Prostate gland (tissue), 2 donors: Measurements from ENCODE around the gene PLXDC1. TPM values are rescaled to one million over a fixed set of nuclear protein-coding genes. Genes with fewer than 3 reads are reported as not detected.
A peak's percentile ranks its signal among the peaks of the same experiment; 100 is the strongest.

Experiments
- DNase-seq: peaks from one replicate; pipeline ENCODE4 v3.0.0-alpha.2; 2019; ENCODE audit warnings: low spot score
- H3K27ac ChIP-seq, 2 donors: fragments of 200-600 bp; sonication (generic); 2 replicates each; pipeline ENCODE4 v1.5.1; 2017 to 2019
- H3K27me3 ChIP-seq: fragments of 200-600 bp; sonication (generic); replicated peaks from 2 replicates; pipeline ENCODE4 v1.5.1; 2019; ENCODE audit not compliant: insufficient read depth
- H3K36me3 ChIP-seq, 2 donors: fragments of 200-600 bp; sonication (generic); 1 replicate in 1 of 2; 2 replicates in 1 of 2; pipeline versions ENCODE4 v1.5.1 to v1.8.1; 2017 to 2019
- H3K4me1 ChIP-seq: fragments of 200-600 bp; sonication (generic); replicated peaks from 2 replicates; pipeline ENCODE4 v1.5.1; 2019
- H3K4me3 ChIP-seq, 2 donors: fragments of 200-600 bp; sonication (generic); 2 replicates each; pipeline ENCODE4 v1.5.1; 2017 to 2019
- H3K9me3 ChIP-seq: fragments of 200-600 bp; sonication (generic); 2 replicates; pipeline ENCODE4 v1.5.1; 2017
- POLR2A ChIP-seq: fragments of 450-650 bp; IDR thresholded peaks from one replicate; pipeline ENCODE4 v1.6.1; 2016; ENCODE audit warnings: antibody characterized with exemption, mild to moderate bottlenecking
- POLR2AphosphoS5 ChIP-seq: sonication (generic); formaldehyde crosslinking; IDR thresholded peaks from one replicate; pipeline ENCODE4 v1.6.1; 2017; ENCODE audit warnings: antibody characterized with exemption
- WGBS: methylation state at CpG from one replicate; pipeline ENCODE4 v1.1.5; 2018; 5-methylcytosine and 5-hydroxymethylcytosine counted together
- intact Hi-C: fragments of 100-400 bp; cut with DNase I; formaldehyde crosslinking; loops from one replicate; pipeline ENCODE4 v1.14.2; 2022
- total RNA-seq, 2 donors: library from RNA; depleted of rRNA; stranded (reverse); fragments of >200 nt; gene quantifications; one replicate each; pipeline ENCODE4 v1.1.0, GENCODE V29; 2016
- TF ChIP-seq, protein P1 (sequence below), 4 experiments: fragments of 200-600 bp in 2 of 4; fragments of 450-650 bp in 2 of 4; sonication (generic) in 2 of 4; IDR thresholded peaks; 1 replicate in 3 of 4; 2 replicates in 1 of 4; pipeline ENCODE4 v1.5.1; 2016 to 2019; ENCODE audit warnings: antibody characterized with exemption in 4 of 4, mild to moderate bottlenecking in 2 of 4, moderate library complexity in 2 of 4

Gene PLXDC1
- total RNA-seq, 2 donors from 2014 or later = 3.9 to 5.4 TPM

GRCh38 chr17:39153599-39154051 lies 2.2 kb upstream of the PLXDC1 start:
- Histone ChIP-seq H3K36me3 (no peaks in the 10 kb centered on the region), H3K27me3 (no peaks in the 10 kb centered on the region), H3K4me3 (peak overlapping the region; percentile 50 to 62), H3K4me1 (no peaks in the 10 kb centered on the region), H3K9me3 (no peaks in the 10 kb centered on the region), H3K27ac (peak overlapping the region; percentile 90 to 93)
- no peak for TF ChIP-seq POLR2A
- peak; percentile 90 for TF ChIP-seq POLR2AphosphoS5
- TF ChIP-seq, protein P1, sequence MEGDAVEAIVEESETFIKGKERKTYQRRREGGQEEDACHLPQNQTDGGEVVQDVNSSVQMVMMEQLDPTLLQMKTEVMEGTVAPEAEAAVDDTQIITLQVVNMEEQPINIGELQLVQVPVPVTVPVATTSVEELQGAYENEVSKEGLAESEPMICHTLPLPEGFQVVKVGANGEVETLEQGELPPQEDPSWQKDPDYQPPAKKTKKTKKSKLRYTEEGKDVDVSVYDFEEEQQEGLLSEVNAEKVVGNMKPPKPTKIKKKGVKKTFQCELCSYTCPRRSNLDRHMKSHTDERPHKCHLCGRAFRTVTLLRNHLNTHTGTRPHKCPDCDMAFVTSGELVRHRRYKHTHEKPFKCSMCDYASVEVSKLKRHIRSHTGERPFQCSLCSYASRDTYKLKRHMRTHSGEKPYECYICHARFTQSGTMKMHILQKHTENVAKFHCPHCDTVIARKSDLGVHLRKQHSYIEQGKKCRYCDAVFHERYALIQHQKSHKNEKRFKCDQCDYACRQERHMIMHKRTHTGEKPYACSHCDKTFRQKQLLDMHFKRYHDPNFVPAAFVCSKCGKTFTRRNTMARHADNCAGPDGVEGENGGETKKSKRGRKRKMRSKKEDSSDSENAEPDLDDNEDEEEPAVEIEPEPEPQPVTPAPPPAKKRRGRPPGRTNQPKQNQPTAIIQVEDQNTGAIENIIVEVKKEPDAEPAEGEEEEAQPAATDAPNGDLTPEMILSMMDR (IDR thresholded peaks at IDR 0.05) = peak in 3 of 4 experiments; percentile 30 to 59 (median 41)
- 0% methylated on average over 16 of the region's 16 CpGs for WGBS
- peak; percentile 91 for DNase-seq
- intact Hi-C loops = loop anchor here (2.0 to 10.0 kb wide), 5 partner anchors 43 to 409 kb away; partner anchors contain the start of genes CACNB1 and PCGF2

DNA sequence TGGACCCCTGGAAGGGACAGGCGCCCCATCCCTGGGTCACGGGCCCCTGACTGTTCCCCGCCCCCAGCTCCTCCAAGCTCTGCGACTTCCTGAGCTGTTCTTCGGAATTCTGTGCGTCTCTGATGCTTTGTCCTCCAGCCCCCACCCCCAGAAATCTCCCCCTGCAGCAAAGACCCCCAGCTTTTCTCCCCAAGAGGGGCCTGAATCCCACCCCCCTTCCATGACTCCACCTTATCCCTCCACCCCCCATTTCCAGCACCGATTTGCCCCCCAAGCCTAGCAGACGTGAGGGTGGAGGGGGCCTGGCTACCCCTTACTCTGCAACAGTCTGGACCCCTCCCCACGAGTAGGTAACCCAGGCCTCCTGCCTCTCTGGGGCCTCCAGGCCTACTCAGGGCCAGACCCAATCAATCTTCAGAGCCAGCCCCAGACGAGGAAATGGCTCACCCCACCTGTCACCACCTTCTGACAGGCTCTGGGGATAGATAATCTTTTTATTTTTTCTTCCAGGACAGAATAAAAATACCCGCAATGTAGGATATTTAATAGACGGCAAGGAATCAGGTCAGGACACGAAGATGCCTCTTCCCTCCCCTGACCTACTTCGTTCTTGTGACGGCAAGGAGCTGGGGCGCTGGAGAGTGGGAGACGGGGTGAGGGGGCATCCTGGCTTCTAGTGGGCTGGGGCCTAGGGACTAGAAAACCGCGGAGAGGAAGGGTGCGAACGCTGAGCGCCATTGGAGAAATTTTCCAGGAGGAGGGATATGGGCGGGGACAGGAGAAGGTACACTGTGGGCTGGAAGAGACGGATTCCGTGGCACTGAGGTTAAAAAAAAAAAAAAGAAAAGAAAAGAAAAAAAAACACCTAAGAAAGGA lies 744 bp upstream of the PLXDC1 start:
- Histone ChIP-seq H3K36me3 (no peaks in the 10 kb centered on the region), H3K27ac (peak overlapping the region; percentile 90 to 93), H3K9me3 (no peaks in the 10 kb centered on the region), H3K27me3 (no peaks in the 10 kb centered on the region), H3K4me1 (no peaks in the 10 kb centered on the region), H3K4me3 (peak overlapping the region; percentile 50 to 62)
- WGBS = 7% methylated on average over 25 of the region's 25 CpGs
- DNase-seq = no peak
- TF ChIP-seq, protein P1 (IDR thresholded peaks at IDR 0.05) = no peak
- no peak for TF ChIP-seq POLR2A
- no peak for TF ChIP-seq POLR2AphosphoS5
- intact Hi-C loops = loop anchor here (5.0 to 10.0 kb wide), 4 partner anchors 85 to 407 kb away; partner anchors contain the start of gene PCGF2

DNA sequence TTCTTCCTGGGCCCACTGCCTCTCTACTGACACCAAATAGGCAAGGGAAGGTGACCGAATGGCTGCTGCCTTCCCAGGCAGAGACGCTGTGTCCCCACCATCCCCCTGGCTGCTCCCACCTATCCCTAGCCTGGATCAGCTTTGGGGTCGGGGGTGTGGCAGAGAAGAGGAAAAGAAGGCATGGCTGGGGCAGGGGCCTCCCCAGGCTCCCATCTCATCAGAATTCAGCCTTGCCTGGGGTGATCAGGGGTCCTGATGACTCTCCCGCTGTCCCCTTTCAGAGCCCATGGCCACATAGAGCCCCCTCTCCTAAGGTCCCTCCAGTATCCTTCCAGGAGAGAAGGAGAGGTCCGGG lies 665 bp downstream of the PLXDC1 start:
- no peaks in the 10 kb centered on the region for H3K9me3 ChIP-seq
- no peaks in the 10 kb centered on the region for H3K27me3 ChIP-seq
- WGBS = 37% methylated on average over 5 of the region's 5 CpGs
- H3K4me1 ChIP-seq = no peaks in the 10 kb centered on the region
- H3K27ac ChIP-seq = peak overlapping the region in 1 of 2 donors; percentile 93
- H3K36me3 ChIP-seq = no peaks in the 10 kb centered on the region
- H3K4me3 ChIP-seq = peak overlapping the region in 1 of 2 donors; percentile 62
- DNase-seq = no peak
- TF ChIP-seq POLR2AphosphoS5 (no peak), POLR2A (no peak)
- TF ChIP-seq, protein P1 (IDR thresholded peaks at IDR 0.05) = no peak
- intact Hi-C loops = loop anchor here (5.0 to 10.0 kb wide), 4 partner anchors 83 to 406 kb away; partner anchors contain the start of gene PCGF2

- H3K27ac ChIP-seq = no peak overlapping the region
Observed at GRCh38 chr17:39150104-39150634, 1.3 kb downstream of the PLXDC1 start.

More at GRCh38 chr17:39150104-39150634, 1.3 kb downstream of the PLXDC1 start:
- Histone ChIP-seq H3K27me3 (no peaks in the 10 kb centered on the region), H3K4me1 (no peaks in the 10 kb centered on the region), H3K36me3 (no peaks in the 10 kb centered on the region), H3K4me3 (no peak overlapping the region), H3K9me3 (no peaks in the 10 kb centered on the region)
- TF ChIP-seq, protein P1 (IDR thresholded peaks at IDR 0.05) = no peak
- no peak for TF ChIP-seq POLR2AphosphoS5
- TF ChIP-seq POLR2A = no peak
- WGBS = 85% methylated on average over 5 of the region's 5 CpGs
- intact Hi-C loops = loop anchor here (5.0 to 10.0 kb wide), 4 partner anchors 83 to 405 kb away; partner anchors contain the start of gene PCGF2
- DNase-seq = no peak
